Measurements from ENCODE around the gene RELL1.

The RELL1 gene, protein sequence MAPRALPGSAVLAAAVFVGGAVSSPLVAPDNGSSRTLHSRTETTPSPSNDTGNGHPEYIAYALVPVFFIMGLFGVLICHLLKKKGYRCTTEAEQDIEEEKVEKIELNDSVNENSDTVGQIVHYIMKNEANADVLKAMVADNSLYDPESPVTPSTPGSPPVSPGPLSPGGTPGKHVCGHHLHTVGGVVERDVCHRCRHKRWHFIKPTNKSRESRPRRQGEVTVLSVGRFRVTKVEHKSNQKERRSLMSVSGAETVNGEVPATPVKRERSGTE

GRCh38 chr4:37686373-37687193 is at the start of gene RELL1:
TSS of gene RELL1 (minus strand) at chr4:37686376. CDS start at chr4:37686287, 89 bp downstream.
- TF ChIP-seq, protein P1, sequence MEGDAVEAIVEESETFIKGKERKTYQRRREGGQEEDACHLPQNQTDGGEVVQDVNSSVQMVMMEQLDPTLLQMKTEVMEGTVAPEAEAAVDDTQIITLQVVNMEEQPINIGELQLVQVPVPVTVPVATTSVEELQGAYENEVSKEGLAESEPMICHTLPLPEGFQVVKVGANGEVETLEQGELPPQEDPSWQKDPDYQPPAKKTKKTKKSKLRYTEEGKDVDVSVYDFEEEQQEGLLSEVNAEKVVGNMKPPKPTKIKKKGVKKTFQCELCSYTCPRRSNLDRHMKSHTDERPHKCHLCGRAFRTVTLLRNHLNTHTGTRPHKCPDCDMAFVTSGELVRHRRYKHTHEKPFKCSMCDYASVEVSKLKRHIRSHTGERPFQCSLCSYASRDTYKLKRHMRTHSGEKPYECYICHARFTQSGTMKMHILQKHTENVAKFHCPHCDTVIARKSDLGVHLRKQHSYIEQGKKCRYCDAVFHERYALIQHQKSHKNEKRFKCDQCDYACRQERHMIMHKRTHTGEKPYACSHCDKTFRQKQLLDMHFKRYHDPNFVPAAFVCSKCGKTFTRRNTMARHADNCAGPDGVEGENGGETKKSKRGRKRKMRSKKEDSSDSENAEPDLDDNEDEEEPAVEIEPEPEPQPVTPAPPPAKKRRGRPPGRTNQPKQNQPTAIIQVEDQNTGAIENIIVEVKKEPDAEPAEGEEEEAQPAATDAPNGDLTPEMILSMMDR (IDR thresholded peaks at IDR 0.05; ENCODE audit: borderline replicate concordance, insufficient read depth, low read depth, low read length), result no peak
- H3K4me3 ChIP-seq (ENCODE audit: low read depth, low read length), result peak within 1 kb of the TSS; percentile 100

- no peak overlapping the region for H3K4me3 ChIP-seq (ENCODE audit: low read depth, low read length)
- TF ChIP-seq, protein P1 (IDR thresholded peaks at IDR 0.05; ENCODE audit: borderline replicate concordance, insufficient read depth, low read depth, low read length), result no peak
Measured at GRCh38 chr4:37735578-37735977, 49.4 kb upstream of the RELL1 start.

DNA sequence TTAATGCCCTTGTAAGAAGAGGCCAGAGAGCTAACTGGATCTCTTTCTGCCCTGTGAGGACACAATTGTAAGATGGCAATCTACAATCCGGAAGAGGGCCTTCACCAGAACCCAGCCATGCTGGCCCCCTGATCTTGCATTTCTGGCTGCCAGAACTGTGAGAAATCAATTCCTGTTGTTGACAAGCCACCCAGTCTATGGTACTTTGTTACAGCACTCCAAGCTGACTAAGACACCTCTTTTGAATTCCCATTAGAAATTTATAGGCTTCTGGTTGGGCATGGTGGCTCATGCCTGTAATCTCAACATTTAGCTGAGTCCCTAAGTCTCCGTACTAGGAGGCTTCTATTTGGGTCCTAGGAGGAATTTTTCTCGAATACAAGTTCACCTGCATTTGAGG is 48.8 kb upstream of the RELL1 start:
- TF ChIP-seq, protein P1 (IDR thresholded peaks at IDR 0.05; ENCODE audit: borderline replicate concordance, insufficient read depth, low read depth, low read length), result no peak
- no peak overlapping the region for H3K4me3 ChIP-seq (ENCODE audit: low read depth, low read length)

- H3K4me3 ChIP-seq (ENCODE audit: low read depth, low read length), result no peak overlapping the region
- TF ChIP-seq, protein P1 (IDR thresholded peaks at IDR 0.05; ENCODE audit: borderline replicate concordance, insufficient read depth, low read depth, low read length), result no peak
Measured at GRCh38 chr4:37733240-37733867, 47.2 kb upstream of the RELL1 start.

DNA sequence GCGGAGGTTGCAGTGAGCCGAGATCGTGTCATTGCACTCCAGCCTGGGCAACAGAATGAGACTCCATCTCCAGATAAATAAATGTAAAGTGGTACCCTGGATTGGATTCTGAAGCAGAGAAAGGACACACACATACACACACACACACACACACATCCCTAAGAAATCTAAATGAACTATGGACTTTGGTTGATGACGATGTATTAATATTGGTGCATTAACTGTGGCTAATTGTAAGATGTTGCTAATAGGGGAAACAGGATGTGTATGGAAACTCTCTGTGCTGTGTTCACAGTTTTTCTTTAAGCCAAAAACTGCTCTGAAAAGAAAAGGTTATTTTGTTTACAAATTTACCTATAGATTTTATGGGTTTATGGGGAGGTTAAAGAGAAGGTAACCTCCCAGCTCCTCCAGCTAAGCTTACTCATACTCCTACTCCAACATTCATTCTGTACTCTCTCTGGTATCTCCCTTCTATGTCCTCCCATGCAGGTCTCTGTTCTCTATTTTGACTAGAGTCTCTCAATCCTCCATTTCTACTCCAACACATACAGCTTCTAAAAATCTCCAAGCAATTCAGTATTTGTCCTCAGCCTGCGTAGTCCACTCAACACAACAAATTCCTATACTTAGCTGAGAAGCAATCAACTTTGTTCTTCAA is 46.5 kb upstream of the RELL1 start:
- TF ChIP-seq, protein P1 (IDR thresholded peaks at IDR 0.05; ENCODE audit: borderline replicate concordance, insufficient read depth, low read depth, low read length), result no peak
- H3K4me3 ChIP-seq (ENCODE audit: low read depth, low read length), result no peak overlapping the region

GRCh38 chr4:37729649-37730004 is 43.5 kb upstream of the RELL1 start:
- H3K4me3 ChIP-seq (ENCODE audit: low read depth, low read length), result no peak overlapping the region
- TF ChIP-seq, protein P1 (IDR thresholded peaks at IDR 0.05; ENCODE audit: borderline replicate concordance, insufficient read depth, low read depth, low read length), result no peak
